Neural progenitor cell (in vitro differentiated cells): Measurements from ENCODE around the gene CKS2.

Experiments
- EZH2 ChIP-seq: fragments of 200-600 bp; sonication (generic); IDR thresholded peaks from 2 replicates; pipeline ENCODE4 v1.6.1; 2017; ENCODE audit warnings: antibody characterized with exemption, mild to moderate bottlenecking, moderate library complexity
- EZH2phosphoT487 ChIP-seq: fragments of 200-600 bp; sonication (generic); IDR thresholded peaks from 2 replicates; pipeline ENCODE4 v1.6.1; 2017; ENCODE audit warnings: antibody characterized with exemption
- TF ChIP-seq, protein P1 (sequence below): fragments of 200-600 bp; sonication (generic); IDR thresholded peaks from 2 replicates; pipeline ENCODE4 v1.5.1; 2017; ENCODE audit warnings: antibody characterized with exemption, mild to moderate bottlenecking

- TF ChIP-seq, protein P1, sequence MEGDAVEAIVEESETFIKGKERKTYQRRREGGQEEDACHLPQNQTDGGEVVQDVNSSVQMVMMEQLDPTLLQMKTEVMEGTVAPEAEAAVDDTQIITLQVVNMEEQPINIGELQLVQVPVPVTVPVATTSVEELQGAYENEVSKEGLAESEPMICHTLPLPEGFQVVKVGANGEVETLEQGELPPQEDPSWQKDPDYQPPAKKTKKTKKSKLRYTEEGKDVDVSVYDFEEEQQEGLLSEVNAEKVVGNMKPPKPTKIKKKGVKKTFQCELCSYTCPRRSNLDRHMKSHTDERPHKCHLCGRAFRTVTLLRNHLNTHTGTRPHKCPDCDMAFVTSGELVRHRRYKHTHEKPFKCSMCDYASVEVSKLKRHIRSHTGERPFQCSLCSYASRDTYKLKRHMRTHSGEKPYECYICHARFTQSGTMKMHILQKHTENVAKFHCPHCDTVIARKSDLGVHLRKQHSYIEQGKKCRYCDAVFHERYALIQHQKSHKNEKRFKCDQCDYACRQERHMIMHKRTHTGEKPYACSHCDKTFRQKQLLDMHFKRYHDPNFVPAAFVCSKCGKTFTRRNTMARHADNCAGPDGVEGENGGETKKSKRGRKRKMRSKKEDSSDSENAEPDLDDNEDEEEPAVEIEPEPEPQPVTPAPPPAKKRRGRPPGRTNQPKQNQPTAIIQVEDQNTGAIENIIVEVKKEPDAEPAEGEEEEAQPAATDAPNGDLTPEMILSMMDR, result no peak
- TF ChIP-seq EZH2 (no peak), EZH2phosphoT487 (no peak)
Observed at GRCh38 chr9:89278551-89278950, 32.4 kb upstream of the CKS2 start.
